Activated T-cell treated with anti-CD3 and anti-CD28 coated beads for 1 hour (primary cell): ENCODE measurements around the gene ARSI.

Source experiments
- DNase-seq: peaks from one replicate; pipeline ENCODE4 v3.0.0-alpha.2; 2020; ENCODE audit warnings: low read depth

ARSI gene

GRCh38 chr5:150307617-150308426, 5.1 kb upstream of the ARSI start:
- no peak for DNase-seq

GRCh38 chr5:150306775-150307174, 4.1 kb upstream of the ARSI start:
- DNase-seq, result no peak

GRCh38 chr5:150305557-150305956, 2.9 kb upstream of the ARSI start:
- DNase-seq, result no peak

GRCh38 chr5:150305095-150305494, 2.4 kb upstream of the ARSI start:
- no peak for DNase-seq

GRCh38 chr5:150304481-150305081, 1.9 kb upstream of the ARSI start:
- no peak for DNase-seq

- no peak for DNase-seq
Observed at GRCh38 chr5:150303660-150304386, 1.1 kb upstream of the ARSI start.

- DNase-seq, result no peak
Observed at GRCh38 chr5:150303070-150303615, 438 bp upstream of the ARSI start.

- DNase-seq, result no peak
Observed at GRCh38 chr5:150301901-150302300, 804 bp downstream of the ARSI start.

GRCh38 chr5:150301170-150301505, 1.6 kb downstream of the ARSI start:
- DNase-seq, result no peak

- DNase-seq, result no peak
Observed at GRCh38 chr5:150300496-150301169, 2.1 kb downstream of the ARSI start.

- DNase-seq, result no peak
Observed at GRCh38 chr5:150299571-150300327, 3.0 kb downstream of the ARSI start.

- no peak for DNase-seq
Observed at GRCh38 chr5:150298701-150299451, 3.8 kb downstream of the ARSI start.

GRCh38 chr5:150297934-150298595, 4.6 kb downstream of the ARSI start:
- no peak for DNase-seq

- no peak for DNase-seq
Observed at GRCh38 chr5:150297236-150297890, 5.3 kb downstream of the ARSI start.

- no peak for DNase-seq
Observed at GRCh38 chr5:150296496-150296895, 6.2 kb downstream of the ARSI start.

- DNase-seq, result no peak
Observed at GRCh38 chr5:150295741-150296486, 6.8 kb downstream of the ARSI start.

- DNase-seq, result no peak
Observed at GRCh38 chr5:150295172-150295634, 7.5 kb downstream of the ARSI start.

- DNase-seq, result no peak
Observed at GRCh38 chr5:150294551-150295071, 8.1 kb downstream of the ARSI start.
